ENCODE results near the gene RGS19. TPM values are rescaled to one million over a fixed set of nuclear protein-coding genes. Genes with fewer than 3 reads are reported as not detected.

Gene RGS19
- polyA plus RNA-seq, 1 of the 3 experiments (the other 2 are of a cell fraction), result 20.5 TPM

DNA sequence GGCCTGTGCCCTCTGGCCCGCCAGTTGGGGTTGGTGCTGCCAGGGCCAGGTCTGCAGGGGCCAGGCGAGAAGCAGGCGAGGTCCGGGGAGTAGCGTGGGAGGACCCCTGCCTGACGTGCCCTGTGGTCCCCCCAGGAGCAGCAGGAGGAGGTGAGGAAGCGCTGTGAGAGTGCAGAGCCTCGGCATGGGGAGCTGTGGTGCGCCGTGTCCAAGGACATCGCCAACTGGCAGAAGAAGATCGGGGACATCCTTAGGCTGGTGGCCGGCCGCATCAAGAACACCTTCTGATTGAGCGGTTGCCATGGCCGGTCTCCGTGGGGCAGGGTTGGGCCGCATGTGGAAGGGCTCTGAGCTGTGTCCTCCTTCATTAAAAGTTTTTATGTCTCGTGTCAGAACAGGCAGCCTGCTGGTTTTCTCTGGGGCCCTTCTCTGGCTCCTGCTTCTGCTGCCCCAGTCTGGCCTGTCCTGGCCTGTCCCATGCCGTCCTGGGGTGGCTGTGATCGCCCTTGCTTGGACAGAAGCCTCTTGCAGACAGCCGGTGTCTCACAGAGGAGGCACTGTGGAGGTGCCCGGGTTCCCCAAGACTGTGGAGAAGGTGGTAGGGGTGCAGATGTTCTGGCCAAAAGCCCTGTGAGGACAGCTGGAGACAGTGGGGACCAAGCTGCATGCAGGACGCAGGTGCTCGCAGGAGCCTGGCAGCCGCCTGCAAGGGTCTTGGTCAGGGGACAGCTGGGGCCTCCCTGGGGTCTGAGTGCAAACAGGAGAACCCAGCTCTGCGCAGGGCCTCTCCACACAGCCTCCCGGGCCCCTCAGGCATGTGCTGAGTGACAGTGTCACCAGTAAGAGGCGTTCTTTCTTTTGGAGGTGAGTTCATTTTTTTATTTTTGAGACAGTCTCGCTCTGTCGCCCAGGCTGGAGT, 46.4 kb downstream of the RGS19 start (continued):
- TF ChIP-seq, protein P1, sequence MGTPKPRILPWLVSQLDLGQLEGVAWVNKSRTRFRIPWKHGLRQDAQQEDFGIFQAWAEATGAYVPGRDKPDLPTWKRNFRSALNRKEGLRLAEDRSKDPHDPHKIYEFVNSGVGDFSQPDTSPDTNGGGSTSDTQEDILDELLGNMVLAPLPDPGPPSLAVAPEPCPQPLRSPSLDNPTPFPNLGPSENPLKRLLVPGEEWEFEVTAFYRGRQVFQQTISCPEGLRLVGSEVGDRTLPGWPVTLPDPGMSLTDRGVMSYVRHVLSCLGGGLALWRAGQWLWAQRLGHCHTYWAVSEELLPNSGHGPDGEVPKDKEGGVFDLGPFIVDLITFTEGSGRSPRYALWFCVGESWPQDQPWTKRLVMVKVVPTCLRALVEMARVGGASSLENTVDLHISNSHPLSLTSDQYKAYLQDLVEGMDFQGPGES (IDR thresholded peaks at IDR 0.05; ENCODE audit: low read depth, low read length), result no peak
- TF ChIP-seq, protein P2, sequence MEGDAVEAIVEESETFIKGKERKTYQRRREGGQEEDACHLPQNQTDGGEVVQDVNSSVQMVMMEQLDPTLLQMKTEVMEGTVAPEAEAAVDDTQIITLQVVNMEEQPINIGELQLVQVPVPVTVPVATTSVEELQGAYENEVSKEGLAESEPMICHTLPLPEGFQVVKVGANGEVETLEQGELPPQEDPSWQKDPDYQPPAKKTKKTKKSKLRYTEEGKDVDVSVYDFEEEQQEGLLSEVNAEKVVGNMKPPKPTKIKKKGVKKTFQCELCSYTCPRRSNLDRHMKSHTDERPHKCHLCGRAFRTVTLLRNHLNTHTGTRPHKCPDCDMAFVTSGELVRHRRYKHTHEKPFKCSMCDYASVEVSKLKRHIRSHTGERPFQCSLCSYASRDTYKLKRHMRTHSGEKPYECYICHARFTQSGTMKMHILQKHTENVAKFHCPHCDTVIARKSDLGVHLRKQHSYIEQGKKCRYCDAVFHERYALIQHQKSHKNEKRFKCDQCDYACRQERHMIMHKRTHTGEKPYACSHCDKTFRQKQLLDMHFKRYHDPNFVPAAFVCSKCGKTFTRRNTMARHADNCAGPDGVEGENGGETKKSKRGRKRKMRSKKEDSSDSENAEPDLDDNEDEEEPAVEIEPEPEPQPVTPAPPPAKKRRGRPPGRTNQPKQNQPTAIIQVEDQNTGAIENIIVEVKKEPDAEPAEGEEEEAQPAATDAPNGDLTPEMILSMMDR (IDR thresholded peaks at IDR 0.05), result no peak

DNA sequence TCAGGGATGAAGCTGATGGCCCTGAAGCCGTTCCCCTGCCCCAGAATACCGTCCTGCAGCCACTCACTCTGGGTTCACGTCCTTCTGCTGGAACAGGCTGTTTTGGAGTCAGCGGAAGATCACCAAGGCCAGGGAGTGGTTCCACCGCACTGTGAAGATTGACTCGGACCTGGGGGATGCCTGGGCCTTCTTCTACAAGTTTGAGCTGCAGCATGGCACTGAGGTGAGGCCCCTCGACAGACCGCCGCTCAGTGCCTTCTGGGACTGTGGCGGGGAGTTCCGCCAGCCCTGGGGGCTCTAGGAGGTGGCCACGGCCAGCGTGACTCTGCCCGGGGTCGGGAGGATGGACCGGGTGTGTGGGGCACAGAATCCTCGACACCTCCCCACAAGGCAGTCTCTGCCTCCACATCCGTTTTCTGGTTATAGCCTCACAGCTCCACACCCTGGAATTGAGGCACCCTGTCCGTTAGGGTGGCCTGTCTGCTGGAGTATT, 47.5 kb downstream of the RGS19 start:
- Histone ChIP-seq H2AFZ (ENCODE audit: low read depth) (no peak overlapping the region), H3K4me2 (no peak overlapping the region), H3K27ac (ENCODE audit: low read depth in 2 of 2, low read length in 1 of 2) (no peak overlapping the region), H3K36me3 (replicated peaks in 1 of 2; ENCODE audit: control insufficient read depth in 1 of 2, insufficient read depth in 2 of 2, low read length in 1 of 2) (peaks cover 5 to 61% of the 10 kb centered on the region in 2 experiments), H3K4me1 (ENCODE audit: control insufficient read depth in 1 of 2, insufficient read depth in 2 of 2, low read depth in 1 of 2, low read length in 1 of 2) (peaks cover 0 to 11% of the 10 kb centered on the region in 2 experiments; a peak in 1 of 4 replicates), H3K9ac (no peak overlapping the region), H3F3A (replicated peaks; ENCODE audit: insufficient read depth) (no peaks in the 10 kb centered on the region), H3K27me3 (ENCODE audit: insufficient read depth) (no peaks in the 10 kb centered on the region), H4K20me1 (ENCODE audit: insufficient read depth) (0 out of 2 replicates have a peak, but pooled peaks cover 7% of the 10 kb centered on the region), H3K4me3 (ENCODE audit: low read depth in 2 of 2, low read length in 1 of 2) (no peak overlapping the region), H3K9me3 (no peaks in the 10 kb centered on the region), H3K9me2 (no peaks in the 10 kb centered on the region), H3K79me2 (ENCODE audit: insufficient read depth) (no peaks in the 10 kb centered on the region)
- CTCF ChIA-PET, result no interaction called here
- peak; percentile 16 for DNase-seq
- no peak for TF ChIP-seq MXI1 (IDR thresholded peaks at IDR 0.05; ENCODE audit: low read depth, low read length)
- no peak for TF ChIP-seq NFIC (IDR thresholded peaks at IDR 0.05; ENCODE audit: borderline replicate concordance)
- TF ChIP-seq, protein P3, sequence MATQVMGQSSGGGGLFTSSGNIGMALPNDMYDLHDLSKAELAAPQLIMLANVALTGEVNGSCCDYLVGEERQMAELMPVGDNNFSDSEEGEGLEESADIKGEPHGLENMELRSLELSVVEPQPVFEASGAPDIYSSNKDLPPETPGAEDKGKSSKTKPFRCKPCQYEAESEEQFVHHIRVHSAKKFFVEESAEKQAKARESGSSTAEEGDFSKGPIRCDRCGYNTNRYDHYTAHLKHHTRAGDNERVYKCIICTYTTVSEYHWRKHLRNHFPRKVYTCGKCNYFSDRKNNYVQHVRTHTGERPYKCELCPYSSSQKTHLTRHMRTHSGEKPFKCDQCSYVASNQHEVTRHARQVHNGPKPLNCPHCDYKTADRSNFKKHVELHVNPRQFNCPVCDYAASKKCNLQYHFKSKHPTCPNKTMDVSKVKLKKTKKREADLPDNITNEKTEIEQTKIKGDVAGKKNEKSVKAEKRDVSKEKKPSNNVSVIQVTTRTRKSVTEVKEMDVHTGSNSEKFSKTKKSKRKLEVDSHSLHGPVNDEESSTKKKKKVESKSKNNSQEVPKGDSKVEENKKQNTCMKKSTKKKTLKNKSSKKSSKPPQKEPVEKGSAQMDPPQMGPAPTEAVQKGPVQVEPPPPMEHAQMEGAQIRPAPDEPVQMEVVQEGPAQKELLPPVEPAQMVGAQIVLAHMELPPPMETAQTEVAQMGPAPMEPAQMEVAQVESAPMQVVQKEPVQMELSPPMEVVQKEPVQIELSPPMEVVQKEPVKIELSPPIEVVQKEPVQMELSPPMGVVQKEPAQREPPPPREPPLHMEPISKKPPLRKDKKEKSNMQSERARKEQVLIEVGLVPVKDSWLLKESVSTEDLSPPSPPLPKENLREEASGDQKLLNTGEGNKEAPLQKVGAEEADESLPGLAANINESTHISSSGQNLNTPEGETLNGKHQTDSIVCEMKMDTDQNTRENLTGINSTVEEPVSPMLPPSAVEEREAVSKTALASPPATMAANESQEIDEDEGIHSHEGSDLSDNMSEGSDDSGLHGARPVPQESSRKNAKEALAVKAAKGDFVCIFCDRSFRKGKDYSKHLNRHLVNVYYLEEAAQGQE (IDR thresholded peaks at IDR 0.05; ENCODE audit: low read depth, low read length), result no peak
- TF ChIP-seq YY1 (IDR thresholded peaks at IDR 0.05; ENCODE audit: low read depth), result no peak
- TF ChIP-seq SIN3A (IDR thresholded peaks at IDR 0.05; ENCODE audit: borderline replicate concordance, low read depth, low read length), result no peak
- no peak for TF ChIP-seq RFX5 (IDR thresholded peaks at IDR 0.05; ENCODE audit: low read length)
- TF ChIP-seq, protein P4, sequence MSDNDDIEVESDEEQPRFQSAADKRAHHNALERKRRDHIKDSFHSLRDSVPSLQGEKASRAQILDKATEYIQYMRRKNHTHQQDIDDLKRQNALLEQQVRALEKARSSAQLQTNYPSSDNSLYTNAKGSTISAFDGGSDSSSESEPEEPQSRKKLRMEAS (IDR thresholded peaks at IDR 0.05; ENCODE audit: low read depth), result no peak
- POLR2A ChIA-PET, result no interaction called here
- 94% methylated on average over 6 of the region's 19 CpGs for WGBS (ENCODE audit: low lambda C conversion rate)

All from SK-N-SH (cell line).